ENCODE data around the gene CCDC18.
"Not testable (repeated sequence)": the region's sequence is repeated elsewhere in the genome, so short reads cannot be mapped to it uniquely, and the experiment has no call there.

The CCDC18 gene, protein sequence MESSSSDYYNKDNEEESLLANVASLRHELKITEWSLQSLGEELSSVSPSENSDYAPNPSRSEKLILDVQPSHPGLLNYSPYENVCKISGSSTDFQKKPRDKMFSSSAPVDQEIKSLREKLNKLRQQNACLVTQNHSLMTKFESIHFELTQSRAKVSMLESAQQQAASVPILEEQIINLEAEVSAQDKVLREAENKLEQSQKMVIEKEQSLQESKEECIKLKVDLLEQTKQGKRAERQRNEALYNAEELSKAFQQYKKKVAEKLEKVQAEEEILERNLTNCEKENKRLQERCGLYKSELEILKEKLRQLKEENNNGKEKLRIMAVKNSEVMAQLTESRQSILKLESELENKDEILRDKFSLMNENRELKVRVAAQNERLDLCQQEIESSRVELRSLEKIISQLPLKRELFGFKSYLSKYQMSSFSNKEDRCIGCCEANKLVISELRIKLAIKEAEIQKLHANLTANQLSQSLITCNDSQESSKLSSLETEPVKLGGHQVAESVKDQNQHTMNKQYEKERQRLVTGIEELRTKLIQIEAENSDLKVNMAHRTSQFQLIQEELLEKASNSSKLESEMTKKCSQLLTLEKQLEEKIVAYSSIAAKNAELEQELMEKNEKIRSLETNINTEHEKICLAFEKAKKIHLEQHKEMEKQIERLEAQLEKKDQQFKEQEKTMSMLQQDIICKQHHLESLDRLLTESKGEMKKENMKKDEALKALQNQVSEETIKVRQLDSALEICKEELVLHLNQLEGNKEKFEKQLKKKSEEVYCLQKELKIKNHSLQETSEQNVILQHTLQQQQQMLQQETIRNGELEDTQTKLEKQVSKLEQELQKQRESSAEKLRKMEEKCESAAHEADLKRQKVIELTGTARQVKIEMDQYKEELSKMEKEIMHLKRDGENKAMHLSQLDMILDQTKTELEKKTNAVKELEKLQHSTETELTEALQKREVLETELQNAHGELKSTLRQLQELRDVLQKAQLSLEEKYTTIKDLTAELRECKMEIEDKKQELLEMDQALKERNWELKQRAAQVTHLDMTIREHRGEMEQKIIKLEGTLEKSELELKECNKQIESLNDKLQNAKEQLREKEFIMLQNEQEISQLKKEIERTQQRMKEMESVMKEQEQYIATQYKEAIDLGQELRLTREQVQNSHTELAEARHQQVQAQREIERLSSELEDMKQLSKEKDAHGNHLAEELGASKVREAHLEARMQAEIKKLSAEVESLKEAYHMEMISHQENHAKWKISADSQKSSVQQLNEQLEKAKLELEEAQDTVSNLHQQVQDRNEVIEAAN (N-terminal part only)

DNA sequence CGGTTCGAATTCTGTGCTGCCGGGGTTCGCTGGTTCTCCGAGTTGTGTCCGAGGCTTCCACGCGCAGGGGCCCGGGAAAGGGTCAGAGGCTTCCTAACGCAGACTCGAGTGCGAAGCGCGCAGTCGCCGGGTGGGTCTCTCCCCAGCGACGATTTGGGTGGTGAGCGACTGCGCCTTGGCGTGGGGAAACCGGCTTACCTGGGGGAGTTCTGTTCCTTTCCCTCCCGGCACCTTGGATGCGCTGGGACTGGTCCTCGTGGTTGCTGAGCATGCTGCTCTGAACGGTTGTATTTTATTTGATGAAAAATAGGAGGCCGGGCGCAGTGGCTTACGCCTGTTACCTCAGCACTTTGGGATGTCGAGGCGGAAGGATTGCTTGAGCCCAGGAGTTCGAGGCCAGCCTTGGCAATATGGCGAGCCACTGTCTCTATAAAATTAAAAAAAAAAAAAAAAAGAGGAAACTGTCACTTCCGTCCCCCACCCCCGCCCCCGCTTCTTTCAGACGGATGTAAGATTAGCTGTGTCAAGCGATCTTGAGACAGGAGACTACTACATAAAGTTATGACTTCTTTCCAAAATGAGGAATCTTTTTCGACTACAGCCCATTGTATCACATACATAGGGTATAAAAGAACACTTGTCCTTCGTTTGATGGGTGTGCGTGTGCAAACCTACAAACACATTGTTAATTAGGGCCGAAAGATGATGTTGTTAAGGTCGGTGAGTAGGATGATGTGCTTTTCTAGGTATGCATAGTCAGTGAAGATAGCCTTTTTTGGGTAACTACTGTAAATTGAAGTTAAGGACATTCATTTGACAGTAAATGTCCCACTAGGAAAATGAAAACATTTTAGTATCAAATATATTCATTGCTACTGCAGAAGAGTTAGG lies at the start of gene CCDC18:
Gene CCDC18, plus strand, starts transcription at position 2 of the 891 bp plus-strand sequence. CDS start 2,638 bp downstream, outside the sequence.
- DNase-seq = peak in 2 of 3 experiments; percentile 54 to 86

DNA sequence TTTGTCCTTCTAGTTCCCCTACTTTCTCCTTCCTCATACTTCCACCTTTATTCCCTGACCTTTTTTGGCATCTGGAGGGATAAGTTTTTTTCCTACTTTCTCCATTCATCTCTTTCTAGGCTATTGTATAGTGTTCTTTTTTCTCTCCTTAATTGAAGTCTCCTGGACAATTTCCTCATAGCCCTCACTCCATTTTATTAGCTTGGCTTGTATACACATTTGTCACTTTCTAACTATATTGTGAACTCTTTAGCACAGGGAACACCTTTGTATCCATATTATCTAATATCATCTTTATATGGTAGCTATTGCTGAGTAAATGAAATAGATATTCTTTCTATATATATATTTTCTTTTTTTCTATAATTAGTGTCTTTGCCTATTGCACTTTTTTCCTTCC lies 47.9 kb upstream of the CCDC18 start:
- no peak for DNase-seq

DNA sequence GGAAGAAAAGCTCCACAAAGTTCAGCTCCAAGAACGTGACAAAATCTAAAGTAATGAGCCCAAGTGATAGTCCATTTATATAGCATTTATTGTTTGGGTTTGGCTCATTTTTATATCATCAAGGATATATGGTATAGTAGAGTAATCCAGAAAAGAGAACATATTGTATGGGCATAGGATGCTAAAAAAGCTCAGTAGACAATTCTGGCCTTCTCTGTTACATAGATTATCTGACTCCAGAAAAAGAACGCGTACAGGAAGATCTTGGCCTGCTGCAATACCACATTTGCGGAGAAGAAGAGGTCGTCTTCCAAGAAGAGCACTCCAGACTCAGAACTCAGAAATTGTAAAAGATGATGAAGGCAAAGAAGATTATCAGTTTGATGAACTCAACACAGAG lies 44.1 kb upstream of the CCDC18 start:
- DNase-seq = no peak

DNA sequence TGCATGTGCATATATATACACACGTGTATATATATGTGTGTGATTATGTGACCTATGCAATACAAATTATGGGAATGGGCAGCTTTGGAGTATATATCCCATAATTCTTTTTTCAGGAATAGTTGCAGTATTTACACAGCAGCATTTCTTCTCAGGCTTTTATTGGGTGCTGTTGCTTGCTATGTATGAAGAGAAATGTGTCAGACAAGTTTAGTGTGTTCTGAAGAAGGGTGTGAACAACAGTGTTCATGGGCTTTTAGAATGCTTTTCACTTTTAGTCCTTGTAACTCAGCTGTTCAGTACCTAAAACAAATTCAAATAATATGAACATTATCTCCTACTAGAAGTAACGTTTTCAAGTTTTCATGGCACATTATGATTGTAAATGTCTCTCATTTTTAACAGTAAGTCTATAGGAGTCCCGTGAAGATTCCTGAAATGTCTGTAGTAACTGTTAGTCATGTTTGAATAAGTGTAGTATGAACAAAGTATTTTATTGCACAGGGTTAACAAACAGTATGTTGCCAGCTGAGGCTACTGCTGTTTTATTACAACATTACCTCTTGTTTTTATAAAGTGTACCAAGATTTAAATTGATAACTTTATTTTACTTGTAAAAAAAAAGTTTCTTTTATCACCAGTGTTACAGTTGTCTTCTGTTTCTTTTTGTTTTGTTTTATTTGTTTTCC lies 42.8 kb upstream of the CCDC18 start:
- no peak for DNase-seq

DNA sequence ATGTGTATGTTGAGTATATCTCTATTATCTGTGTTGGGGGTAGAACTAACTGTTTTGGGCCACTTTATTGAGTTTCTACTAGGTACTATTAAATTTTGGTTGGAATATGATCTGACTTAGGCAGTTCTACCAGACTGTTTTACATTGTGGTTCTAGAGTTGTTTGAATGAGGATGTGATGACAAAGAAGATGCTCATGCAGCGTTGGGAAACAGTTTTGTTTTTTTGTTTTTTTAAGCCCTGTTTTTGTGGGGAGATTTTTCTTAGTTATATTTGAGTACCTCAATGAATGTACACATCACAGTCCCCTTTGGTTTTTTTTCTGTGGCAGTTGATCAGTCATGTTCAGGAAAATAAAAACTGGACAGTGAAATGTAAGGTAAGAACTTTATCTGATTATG lies 40.4 kb upstream of the CCDC18 start:
- DNase-seq = no peak

DNA sequence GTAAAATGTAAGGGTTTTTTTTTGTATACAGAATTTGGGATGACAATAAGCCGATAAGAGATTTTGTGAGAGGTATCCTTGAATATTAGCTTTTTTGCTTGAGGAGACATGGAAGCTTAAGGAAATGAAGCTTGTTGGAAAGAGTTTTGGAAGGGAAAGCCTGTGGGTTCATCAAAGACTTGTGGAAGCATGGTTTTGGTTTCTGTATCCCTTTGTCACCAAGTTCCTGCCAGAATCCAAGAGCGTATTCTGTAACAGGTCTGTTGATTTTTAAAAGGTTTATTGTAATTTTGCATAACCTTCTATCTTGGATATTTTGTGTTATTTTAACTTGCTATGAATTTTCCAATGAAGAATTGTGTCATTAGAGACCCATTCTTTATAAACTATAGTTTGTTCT lies 38.4 kb upstream of the CCDC18 start:
- no peak for DNase-seq

DNA sequence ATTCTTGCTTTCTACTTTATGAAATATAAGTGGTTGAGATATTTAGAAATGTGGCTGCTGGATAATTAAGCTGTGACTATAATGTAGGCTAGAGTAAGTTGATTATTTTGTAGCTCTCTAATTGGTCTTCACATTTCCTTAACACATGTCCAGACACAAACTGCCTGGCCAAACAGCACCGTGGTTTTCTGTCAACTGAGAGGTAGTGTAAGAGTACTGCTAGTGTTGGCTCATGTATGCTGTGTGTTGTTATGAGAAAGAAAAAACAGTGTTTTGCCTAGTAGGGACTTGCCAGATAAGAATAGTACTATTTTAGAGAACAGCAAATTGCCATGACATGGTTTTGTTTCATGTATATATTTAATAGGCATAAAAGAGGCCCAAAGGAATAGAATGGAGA lies 37.4 kb upstream of the CCDC18 start:
- DNase-seq = no peak

DNA sequence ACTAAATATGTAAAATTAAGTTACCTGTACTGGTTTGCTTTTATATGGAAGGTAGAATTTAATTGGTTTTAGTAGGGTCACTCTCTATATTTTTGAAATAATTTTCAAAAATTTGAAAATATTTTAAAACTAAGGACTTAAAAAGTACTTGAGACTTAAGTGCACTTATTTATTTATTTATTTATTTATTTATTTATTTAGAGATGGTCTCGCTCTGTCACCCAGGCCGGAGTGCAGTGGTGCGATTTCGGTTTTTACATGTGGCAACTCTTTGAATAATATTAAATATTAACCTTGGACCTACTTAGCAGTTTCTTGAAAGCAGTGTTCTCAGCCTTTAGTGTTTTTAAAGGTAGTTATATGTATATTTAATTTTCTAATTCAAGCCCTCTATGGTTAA lies 36.8 kb upstream of the CCDC18 start:
- no peak for DNase-seq

DNA sequence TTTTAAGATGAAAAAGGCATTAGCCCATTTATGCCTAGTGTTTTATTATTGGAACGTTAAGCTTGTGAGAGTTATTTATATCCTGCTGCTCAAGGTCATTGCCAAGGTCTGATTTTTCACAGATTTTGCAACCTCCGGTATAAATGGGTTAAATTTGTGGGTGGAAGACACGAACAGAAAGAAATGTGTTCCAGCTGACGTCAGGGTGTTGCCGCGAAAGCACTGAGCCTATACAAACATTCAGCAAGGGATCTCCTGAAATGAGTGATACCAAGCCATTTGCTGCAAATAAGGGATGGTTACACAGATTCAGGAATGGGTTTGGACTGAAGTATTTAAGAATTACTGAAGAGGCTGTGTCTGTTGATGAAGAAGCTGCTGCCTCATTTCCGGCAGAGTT lies 32.5 kb upstream of the CCDC18 start:
- DNase-seq = no peak

DNA sequence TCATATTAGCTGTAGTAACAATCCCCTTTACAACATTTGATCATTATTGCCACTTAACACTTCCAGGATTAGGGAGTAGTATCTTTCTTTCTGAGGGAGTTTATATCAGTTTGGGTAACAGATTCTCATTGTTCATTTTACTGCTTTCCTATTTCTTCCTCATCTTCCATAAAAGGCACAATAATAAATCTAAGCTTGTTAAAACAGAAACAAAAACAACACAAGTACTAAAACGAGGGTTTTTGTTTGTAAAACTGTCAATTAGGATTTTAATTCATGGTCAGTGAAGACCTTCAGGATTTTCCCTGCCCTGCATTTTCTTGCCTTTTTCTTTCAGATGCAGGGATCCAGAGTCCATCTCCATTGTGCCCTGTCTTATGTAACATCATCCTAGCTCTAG lies 29.8 kb upstream of the CCDC18 start:
- DNase-seq = no peak

DNA sequence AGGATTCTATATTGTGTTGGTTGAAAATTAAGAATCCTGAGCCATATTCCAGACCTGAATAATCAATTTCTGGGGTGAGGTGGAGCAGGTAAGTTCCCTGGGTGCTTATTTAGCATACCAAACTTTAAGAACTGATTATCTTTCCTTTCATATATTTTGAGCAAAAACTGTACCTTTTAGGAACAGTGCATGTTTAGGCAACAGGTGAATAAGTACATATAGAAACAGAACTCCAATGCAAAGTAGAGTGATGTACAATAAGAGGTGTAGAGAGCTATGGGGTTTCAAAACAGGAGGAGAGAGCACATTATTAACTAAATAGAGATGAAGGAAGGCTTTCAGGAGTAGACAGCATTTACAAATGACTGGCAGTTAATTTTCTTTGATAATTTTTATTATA lies 29.1 kb upstream of the CCDC18 start:
- DNase-seq = no peak

DNA sequence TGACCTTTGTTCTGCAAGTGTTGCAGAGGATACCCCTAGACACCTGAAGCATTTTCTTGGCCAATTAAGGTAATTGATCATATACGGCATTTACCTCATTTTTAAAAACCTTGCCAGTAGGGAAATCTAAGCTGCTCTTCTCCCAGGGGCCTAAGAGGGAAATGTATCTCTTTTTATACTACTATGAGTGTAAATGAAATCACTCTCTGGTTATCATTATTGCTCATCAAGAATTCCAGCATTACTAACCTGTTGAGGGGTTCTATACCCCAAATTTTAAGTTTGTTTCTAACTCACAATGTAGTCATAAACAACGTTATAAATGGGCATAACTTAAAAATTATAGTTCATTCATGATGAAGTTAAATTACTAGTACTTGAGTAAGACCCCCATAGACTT lies 27.7 kb upstream of the CCDC18 start:
- DNase-seq = no peak

DNA sequence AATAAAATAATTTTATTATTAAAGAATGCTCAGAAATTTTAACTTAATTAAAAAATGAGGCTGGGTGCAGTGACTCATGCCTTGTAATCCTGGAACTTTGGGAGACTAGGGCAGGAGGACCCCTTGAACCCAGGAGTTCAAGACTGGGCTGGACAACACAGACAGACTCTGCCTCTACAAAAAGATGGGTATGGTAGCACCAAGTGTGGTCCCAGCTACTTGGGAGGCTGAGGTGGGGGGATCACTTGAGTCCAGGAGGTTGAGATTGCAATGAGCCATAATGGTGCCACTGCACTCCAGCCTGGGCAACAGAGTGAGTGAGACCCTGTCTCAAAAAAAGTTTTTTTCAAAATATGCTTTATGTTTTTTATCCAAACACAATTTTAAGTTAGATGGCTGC lies 25.6 kb upstream of the CCDC18 start:
- DNase-seq = no peak

DNA sequence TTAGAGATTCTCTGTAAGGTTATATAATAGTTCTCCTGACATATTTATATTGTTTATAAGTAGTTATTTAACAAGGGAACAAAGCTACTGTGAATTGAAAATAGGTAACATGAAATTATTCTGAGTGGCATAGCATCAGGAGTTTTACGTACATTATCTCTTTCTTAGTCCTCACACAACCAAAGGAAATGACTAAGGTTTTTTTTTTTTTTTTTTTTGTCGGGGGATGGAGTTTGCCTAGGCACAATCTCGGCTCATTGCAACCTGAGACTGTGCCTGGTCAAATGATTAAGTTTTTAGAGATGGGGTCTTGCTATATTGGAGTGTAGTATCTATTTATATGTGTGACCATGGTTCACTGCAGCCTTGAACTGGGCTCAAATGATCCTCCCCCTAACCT lies 25.2 kb upstream of the CCDC18 start:
- DNase-seq = no peak

DNA sequence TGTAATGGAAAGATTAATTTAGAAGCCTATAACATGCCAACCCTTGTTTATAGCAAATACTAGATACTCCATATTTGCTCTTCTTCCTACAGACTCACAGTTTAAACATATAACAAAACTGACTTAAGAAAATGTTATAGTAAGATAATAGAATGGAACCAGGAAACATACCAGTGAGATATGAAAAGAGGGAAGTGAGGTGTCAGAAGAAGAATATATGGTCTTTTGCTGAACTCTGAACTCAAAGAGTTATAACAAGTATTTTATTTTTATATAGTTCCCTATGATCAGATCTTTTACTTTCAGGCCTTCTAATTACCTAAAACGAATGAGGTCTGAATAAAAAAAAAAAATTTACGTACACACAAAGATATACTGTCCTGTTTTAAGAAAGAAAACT lies 21.2 kb upstream of the CCDC18 start:
- DNase-seq = no peak

DNA sequence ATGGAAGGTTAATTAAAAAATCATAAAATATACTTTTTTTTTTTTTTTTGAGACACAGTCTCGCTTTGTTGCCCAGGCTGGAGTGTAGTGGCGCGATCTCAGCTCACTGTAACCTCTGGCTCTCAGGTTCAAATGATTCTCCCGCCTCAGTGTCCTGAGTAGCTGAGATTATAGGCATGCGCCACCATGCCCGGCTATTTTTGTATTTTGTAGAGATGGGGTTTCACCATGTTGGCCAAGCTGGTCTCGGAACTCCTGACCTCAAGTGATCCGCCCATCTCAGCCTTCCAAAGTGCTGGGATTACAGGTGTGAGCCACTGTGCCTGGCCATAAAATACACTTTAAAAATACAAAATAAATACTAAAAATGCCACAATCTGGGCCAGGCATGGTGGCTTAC lies 17.2 kb upstream of the CCDC18 start:
- not testable (repeated sequence) for DNase-seq

DNA sequence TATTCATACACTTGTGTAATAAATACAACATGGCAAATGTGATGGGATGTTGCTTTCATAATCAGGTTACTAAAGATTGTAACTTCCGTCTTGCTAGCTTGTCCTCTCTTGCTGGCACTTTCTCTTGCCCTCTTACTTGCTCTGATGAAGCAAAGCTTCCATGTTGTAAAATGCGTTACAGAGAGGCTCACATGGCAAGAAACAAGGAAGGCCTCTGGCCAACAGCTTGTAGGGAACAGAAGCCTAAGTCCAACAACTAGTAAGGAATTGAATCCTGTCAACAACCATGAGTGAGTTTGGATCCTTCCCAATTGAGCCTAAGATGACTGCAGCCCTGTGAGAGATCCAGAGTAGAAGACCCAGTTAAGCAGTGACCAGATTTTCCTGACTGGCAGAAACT lies 15.7 kb upstream of the CCDC18 start:
- no peak for DNase-seq

DNA sequence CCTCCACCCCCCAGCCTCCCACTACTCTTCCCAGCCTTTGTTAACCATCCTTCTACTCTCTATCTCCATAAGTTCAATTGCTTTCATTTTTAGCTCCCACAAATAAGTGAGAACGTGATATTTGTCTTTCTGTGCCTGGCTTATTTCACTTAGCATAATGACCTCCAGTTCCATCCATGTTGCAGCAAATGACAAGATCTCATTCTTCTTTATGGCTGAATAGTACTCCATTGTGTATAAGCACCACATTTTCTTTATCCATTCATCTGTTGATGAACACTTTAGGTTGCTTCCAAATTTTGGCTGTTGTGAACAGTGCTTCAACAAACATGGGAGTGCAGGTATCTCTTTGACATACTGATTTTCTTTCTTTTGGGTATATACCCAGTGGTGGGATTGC lies 14.6 kb upstream of the CCDC18 start:
- not testable (repeated sequence) for DNase-seq

DNA sequence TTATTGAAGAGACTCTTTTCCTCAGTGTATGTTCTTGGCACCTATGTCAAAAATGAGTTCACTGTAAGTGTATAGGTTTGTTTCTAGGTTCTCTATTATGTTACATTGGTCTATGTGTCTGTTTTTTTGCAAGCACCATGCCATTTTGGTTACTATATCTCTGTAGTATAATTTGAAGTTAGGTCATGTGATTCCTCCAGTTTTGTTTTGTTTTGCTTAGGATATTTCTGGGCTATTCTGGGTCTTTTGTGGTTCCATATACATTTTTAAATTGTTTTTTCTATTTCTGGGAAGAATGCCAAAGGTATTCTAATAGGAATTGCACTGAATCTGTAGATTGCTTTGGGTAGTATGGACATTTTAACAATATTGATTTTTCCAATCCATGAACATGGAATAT lies 13.5 kb upstream of the CCDC18 start:
- no peak for DNase-seq

DNA sequence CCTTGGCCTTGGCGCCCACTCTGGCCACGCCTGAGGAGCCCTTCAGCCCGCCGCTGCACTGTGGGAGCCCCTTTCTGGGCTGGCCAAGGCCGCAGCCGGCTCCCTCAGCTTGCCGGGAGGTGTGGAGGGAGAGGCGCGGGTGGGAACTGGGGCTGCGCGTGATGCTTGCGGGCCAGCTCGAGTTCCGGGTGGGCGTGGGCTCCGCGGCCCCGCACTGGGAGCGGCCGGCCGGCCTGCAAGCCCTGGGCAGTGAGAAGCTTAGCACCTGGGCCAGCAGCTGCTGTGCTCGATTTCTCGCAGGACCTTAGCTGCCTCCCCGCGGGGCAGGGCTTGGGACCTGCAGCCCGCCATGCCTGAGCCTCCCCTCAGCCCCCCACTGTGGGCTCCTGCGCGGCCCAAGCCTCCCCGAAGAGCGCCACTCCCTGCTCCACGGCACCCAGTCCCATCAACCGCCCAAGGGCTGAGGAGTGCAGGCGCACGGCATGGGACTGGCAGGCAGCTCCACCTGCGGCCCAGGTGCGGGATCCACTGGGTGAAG lies 10.3 kb upstream of the CCDC18 start:
- not testable (repeated sequence) for DNase-seq

DNA sequence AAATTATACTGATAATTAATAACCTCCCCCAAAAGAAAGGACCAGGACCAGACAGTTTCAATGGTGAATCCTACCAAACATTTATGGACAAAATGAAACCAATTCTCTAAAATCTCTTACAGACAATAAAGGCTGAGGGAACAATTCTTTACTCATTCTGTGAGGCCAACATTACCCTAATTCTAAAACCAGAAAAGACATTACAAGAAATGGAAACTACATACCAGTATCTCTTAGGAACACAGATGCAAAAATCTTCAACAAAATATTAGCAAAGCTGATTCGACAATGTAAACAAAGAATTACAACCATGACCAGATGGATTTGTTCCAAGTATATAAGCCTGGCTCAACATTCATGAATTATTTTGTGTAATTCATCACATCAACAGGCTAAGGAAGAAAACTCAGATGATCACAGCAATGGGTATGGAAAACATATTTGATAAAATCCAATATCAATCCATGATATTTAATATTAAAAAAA lies 8.9 kb upstream of the CCDC18 start:
- no peak for DNase-seq
